Lung (tissue), 12 donors: ENCODE measurements around the gene AMN. TPM values are rescaled to one million over a fixed set of nuclear protein-coding genes. Genes with fewer than 3 reads are reported as not detected.

Source experiments
- ATAC-seq: fragments of 200-7000 bp; cut with Tn5 transposase; one replicate; pipeline ENCODE4 v1.9.1; 2020; ENCODE audit warnings: moderate number of reproducible peaks; ENCODE audit not compliant: insufficient read depth, low FRiP score
- DNase-seq, 3 donors: peaks; one replicate each; pipeline ENCODE4 v3.0.0-alpha.2; 2013 to 2017
- H3K27ac ChIP-seq, 2 donors: one replicate each; pipeline ENCODE4 v1.5.1; 2013; ENCODE audit warnings: mild to moderate bottlenecking in 2 of 2, moderate library complexity in 2 of 2, control low read depth in 1 of 2, inconsistent platforms in 1 of 2, low read depth in 1 of 2, low read length in 1 of 2
- H3K27me3 ChIP-seq, 3 donors: one replicate each; pipeline ENCODE4 v1.5.1; 2013; ENCODE audit warnings: low read length in 2 of 3; ENCODE audit not compliant: control insufficient read depth in 3 of 3, insufficient read depth in 3 of 3
- H3K36me3 ChIP-seq, 4 donors: one replicate each; pipeline ENCODE4 v1.5.1; 2013; ENCODE audit warnings: low read length in 4 of 4, mild to moderate bottlenecking in 1 of 4, moderate library complexity in 1 of 4; ENCODE audit not compliant: control insufficient read depth in 4 of 4, insufficient read depth in 4 of 4
- H3K4me1 ChIP-seq, 5 donors: one replicate each; pipeline ENCODE4 v1.5.1; 2013; ENCODE audit warnings: low read length in 5 of 5, mild to moderate bottlenecking in 2 of 5, moderate library complexity in 1 of 5; ENCODE audit not compliant: control insufficient read depth in 5 of 5, insufficient read depth in 5 of 5
- H3K4me3 ChIP-seq: one replicate; pipeline ENCODE4 v1.5.1; 2013; ENCODE audit warnings: mild to moderate bottlenecking, control low read depth, moderate library complexity
- H3K9ac ChIP-seq, 2 donors: one replicate each; pipeline ENCODE4 v1.5.1; 2013; ENCODE audit warnings: low read length in 2 of 2, control low read depth in 1 of 2; ENCODE audit not compliant: insufficient read depth in 1 of 2
- H3K9me3 ChIP-seq, 4 donors: one replicate each; pipeline ENCODE4 v1.5.1; 2013; ENCODE audit warnings: low read length in 3 of 4, mild to moderate bottlenecking in 1 of 4, moderate library complexity in 1 of 4; ENCODE audit not compliant: control insufficient read depth in 4 of 4, insufficient read depth in 3 of 4
- CTCF ChIP-seq: IDR thresholded peaks from 2 replicates; pipeline ENCODE4 v1.5.1; 2012; ENCODE audit warnings: mild to moderate bottlenecking; ENCODE audit errors: control extremely low read depth, extremely low read depth
- WGBS, 2 donors: extraction: QIAGEN DNeasy Blood & Tissue Kit; methylation state at CpG; one replicate each; pipeline ENCODE4 v1.1.7; 2013; 5-methylcytosine and 5-hydroxymethylcytosine counted together
- polyA plus RNA-seq, 2 donors: library from polyadenylated mRNA; stranded (reverse); fragments of 200-250 nt; gene quantifications; one replicate each; pipeline ENCODE4 v1.2.1, GENCODE V29; 2013
- total RNA-seq, 2 donors: library from RNA; depleted of rRNA in 1 of 2; stranded (reverse); fragments of >200 nt in 1 of 2; gene quantifications; one replicate each; pipeline ENCODE4 v1.2.1, GENCODE V29; 2014 to 2021
- donor health status: control.
- donor health status: control.
- donor health status: Bipolar disorder and iron deficiency.
- donor health status: healthy.
- donor health status: DM: yes; HTN: yes; CAD: no.

Gene AMN
- total and polyA plus RNA-seq, 4 donors: 0.94 to 24.7 (median 12.6) TPM

DNA sequence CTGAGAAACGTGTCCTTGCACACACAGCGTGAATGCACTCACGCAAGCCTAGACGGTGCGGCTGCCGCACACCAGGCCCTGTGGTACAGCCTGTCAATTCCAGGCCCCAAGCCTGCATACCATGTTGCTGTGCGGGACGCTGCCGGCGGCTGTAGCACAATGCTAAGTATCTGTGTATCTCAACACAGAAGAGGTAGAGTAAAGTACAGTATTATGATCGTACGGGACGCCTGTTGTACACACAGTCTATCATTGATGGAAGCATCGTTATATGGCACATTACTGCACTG lies 45.0 kb downstream of the AMN start:
- Histone ChIP-seq H3K9ac (no peak overlapping the region), H3K36me3 (peaks cover 46 to 68% (median 60%) of the 10 kb centered on the region in 4 donors), H3K4me1 (no peaks in the 10 kb centered on the region), H3K9me3 (no peaks in the 10 kb centered on the region), H3K27me3 (no peaks in the 10 kb centered on the region), H3K27ac (no peak overlapping the region), H3K4me3 (no peak overlapping the region)
- DNase-seq (no peak), ATAC-seq (no peak)
- WGBS, 2 donors: 93 to 97% methylated on average over 14 of the region's 14 CpGs
- TF ChIP-seq CTCF: no peak

DNA sequence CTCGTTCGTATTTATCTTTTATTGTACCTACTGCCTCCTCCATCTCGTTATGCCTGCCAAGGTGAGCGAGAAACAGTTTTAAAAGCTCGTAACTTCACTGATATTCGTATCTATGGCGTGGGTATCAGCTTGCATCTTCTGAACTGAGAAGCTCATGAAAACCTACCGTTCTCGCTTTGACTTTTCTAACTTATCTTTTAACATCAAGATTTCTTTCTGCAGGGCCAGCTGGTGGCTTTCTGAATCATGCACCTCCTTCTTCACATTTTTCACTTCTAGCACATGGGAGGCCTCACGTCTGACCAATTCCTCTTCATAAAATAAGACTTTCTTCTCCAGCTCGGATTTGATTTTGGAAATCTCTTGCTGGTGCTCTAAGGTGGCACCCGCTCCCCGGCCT lies 45.8 kb downstream of the AMN start:
- H3K36me3 ChIP-seq: peaks cover 45 to 67% (median 57%) of the 10 kb centered on the region in 4 donors
- WGBS, 2 donors: 95 to 96% methylated on average over 13 of the region's 13 CpGs

GRCh38 chr14:102969060-102969791 lies 46.8 kb downstream of the AMN start:
- Histone ChIP-seq H3K27ac (no peak overlapping the region), H3K4me1 (no peaks in the 10 kb centered on the region), H3K4me3 (no peak overlapping the region), H3K27me3 (no peaks in the 10 kb centered on the region), H3K36me3 (peaks cover 43 to 66% (median 54%) of the 10 kb centered on the region in 4 donors), H3K9ac (no peak overlapping the region), H3K9me3 (no peaks in the 10 kb centered on the region)
- WGBS, 2 donors: 95 to 96% methylated on average over 26 of the region's 26 CpGs
- TF ChIP-seq CTCF: no peak
- DNase-seq (no peak), ATAC-seq (no peak)

More for the DNA sequence above, 45.8 kb downstream of the AMN start:
- Histone ChIP-seq H3K9ac (no peak overlapping the region), H3K4me1 (no peaks in the 10 kb centered on the region), H3K4me3 (no peak overlapping the region), H3K27me3 (no peaks in the 10 kb centered on the region), H3K9me3 (no peaks in the 10 kb centered on the region), H3K27ac (no peak overlapping the region)
- TF ChIP-seq CTCF: no peak
- DNase-seq (no peak), ATAC-seq (no peak)

DNA sequence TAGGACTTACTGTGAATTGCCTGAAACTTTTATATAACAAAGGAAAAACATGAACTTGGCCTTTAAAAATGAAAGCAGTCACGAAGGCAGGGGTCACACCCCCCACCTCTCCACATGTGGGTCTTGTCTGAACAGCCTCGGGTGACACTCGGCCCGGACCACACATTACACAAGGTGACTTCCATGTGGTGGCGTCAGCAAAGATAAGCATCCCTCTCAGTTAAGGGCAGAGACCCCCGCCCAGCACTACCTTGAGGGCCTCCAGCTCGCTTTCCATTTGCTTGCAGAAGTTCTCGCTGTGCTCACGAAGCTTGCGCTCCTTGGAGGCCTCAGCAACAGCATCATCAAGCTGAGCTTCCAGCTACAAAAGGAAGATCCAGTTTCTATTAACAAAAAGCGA lies 47.4 kb downstream of the AMN start:
- no peaks in the 10 kb centered on the region for H3K27me3 ChIP-seq
- ATAC-seq: no peak
- H3K4me3 ChIP-seq: no peak overlapping the region
- peaks cover 40 to 66% (median 53%) of the 10 kb centered on the region in 4 donors for H3K36me3 ChIP-seq
- no peak for TF ChIP-seq CTCF
- no peak overlapping the region for H3K27ac ChIP-seq
- no peaks in the 10 kb centered on the region for H3K9me3 ChIP-seq
- no peak for DNase-seq
- WGBS, 2 donors: 94 to 95% methylated on average over 11 of the region's 11 CpGs
- no peak overlapping the region for H3K9ac ChIP-seq
- H3K4me1 ChIP-seq: no peaks in the 10 kb centered on the region
